NCI-H460 (cell line): ENCODE measurements around the gene RTN4. TPM values are rescaled to one million over a fixed set of nuclear protein-coding genes. Genes with fewer than 3 reads are reported as not detected.

Experiments
- DNase-seq: peaks from one replicate; pipeline ENCODE4 v3.0.0-alpha.2; 2016; ENCODE audit warnings: low read depth; ENCODE audit errors: extremely low read depth
- total RNA-seq: library from RNA; depleted of rRNA; stranded (reverse); fragments of >200 nt; shearing (Covaris generic); gene quantifications from 2 replicates; pipeline ENCODE4 v1.2.3, GENCODE V29; 2014

RTN4 gene
- total RNA-seq, 1 experiment from 2014 or later: 305 TPM

- DNase-seq: no peak
Measured at GRCh38 chr2:54975598-54976492, 74.4 kb downstream of the RTN4 start.

DNA sequence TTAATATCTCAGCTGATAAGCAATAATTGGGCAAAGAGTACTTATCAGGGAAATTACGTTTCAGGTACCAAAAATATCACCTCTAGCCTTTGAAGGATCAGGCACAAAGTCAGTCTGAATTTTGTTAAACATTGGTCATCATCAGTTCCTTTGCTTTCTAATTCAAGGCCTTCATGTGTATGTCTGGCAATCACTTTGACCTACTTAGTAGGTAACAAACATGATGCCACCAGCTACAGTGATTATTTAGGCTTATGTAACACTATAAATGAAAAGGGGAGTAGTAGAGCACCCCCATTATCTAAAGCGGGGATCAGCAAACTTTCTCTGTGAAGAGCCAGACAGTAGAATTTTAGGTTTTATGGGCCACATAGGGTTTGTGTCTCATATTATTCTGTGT is 75.1 kb downstream of the RTN4 start:
- no peak for DNase-seq

GRCh38 chr2:54969940-54970338 is 80.3 kb downstream of the RTN4 start:
- DNase-seq: no peak

GRCh38 chr2:54969295-54969939 is 80.8 kb downstream of the RTN4 start:
- no peak for DNase-seq

DNA sequence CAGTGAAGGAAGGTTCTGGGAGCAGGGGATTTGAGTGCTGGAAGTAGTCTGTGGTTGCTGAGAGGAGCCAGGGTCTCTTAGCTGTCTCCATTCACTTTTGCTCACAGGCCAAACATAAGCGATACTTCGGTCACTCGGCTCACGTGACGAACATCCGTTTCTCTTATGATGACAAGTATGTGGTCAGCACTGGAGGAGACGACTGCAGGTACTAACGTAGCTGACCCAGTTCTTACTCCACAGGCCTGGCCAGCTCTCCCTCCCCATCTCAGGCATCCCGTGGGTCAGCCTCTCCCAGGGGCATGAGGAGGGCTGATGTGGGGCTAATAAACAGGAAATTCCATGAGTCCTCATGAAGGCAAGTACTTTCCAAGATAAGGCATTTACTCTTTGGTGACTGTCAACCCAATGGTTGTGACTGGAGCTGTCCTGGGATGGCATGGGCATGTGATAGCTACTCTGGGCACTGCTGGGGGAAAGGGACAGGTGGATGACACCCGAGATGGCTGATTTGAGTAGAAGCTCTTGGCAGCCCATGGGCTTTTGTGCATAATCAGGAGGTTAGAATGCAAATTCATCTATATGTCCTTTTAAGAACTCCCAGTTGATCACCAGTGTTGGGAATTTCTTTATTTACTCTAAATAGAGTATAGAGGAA is 81.6 kb downstream of the RTN4 start:
- DNase-seq: no peak

DNA sequence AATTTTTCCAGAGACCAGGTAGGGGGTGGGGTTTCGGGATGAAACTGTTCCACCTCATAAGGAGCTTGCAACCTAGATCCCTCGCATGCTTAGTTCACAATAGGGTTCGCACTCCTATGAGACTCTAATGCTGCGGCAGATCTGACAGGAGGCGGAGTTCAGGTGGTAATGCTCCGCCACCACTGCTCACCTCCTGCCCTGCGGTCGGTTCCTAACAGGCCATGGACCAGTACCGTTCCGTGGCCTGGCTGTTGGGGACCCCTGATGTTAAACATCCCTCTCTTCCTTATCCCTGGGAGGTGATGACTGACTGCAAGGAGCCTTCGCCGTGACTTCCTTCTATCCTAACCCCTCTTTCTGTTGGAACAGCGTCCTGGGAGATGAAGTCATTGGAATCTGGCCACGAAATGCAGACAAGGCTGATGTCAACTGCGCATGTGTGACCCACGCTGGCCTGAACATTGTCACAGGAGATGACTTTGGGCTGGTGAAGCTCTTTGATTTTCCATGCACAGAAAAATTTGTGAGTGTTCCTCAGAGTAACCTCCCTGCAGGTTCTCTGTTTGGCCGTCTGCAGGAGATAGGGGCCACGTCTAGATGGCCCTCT is 82.4 kb downstream of the RTN4 start:
- no peak for DNase-seq

DNA sequence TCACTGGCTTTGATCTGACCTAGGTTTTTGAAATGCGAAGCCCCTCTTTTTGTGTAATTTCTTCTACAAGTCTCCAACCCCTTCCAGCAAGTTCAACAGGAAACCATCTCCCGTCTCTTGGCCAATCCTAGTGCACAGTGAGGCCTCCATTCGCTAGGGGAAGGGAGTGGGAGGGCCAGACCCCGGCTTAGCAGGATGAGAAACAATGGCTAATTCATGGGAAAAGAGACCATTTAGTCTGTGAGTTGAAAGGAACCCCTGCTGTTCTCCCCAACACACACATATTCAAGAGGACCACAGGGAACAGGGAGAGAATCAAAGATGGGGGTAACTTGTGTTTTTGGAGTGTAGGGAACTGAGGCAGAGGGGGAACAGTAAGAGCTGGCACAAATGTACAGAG is 83.0 kb downstream of the RTN4 start:
- no peak for DNase-seq

DNA sequence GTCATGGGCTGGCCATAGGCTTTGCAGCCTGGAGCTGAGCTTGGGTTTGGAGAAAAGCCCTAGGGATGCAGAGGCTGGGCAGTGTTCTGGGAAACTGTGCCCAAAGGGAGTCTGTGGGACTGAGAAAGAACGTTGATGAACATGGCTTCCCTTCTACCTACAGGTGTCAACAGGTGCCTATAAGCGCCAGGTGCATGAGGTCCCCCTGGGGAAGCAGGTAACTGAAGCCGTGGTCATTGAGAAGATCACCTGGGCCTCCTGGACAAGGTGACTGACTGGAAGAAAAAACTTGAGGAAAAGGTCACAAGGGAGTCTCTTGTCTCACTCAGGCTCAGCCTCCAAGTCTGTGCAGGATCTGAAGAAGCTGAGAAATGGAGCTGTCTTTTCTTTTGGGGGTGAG is 83.4 kb downstream of the RTN4 start:
- no peak for DNase-seq

DNA sequence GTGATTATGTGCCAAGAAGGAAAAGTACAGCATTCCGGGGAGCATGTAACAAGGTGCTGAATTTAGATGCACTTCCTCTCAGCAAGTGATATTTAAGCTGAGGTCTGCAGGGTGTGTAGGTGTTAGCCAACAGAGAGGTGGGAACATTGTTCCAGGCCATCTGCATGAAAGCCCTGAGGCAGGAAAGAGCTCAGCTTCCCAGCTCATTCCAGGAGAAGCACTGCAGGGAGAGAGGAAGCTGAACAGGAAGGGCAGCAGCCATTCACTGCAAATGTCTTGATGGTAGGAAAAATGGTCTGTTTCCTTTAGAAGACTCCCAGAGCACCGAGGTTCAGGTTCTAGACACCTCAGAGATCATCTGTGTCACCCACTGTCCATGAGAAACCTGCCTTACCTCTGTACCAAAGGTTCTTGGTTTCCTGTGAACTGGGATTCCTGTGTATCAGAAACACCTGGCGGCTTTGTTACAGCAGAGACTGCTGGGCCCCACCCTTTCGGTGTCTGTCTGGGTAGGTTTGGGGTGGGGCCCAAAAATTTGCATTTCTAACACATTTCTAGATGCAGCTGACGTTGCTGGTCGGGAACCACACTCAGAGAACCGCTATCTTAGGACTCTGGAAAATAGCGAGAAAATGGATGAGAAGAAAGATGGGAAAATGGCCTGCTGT is 84.0 kb downstream of the RTN4 start:
- DNase-seq: no peak

DNA sequence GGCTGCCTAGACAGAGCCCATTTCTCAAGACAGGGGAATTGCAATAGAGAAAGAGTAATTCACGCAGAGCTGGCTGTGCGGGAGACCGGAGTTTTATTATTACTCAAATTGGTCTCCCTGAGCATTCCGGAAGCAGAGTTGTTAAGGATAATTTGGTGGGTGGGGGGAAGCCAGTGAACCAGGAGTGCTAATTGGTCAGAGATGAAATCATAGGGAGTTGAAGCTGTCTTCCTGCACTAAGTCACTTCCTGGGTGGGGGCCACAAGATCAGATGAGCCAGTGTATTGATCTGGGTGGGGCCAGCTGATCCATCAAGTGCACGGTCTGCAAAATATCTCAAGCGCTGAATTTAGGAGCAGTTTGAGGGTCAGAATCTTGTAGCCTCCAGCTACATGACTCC is 84.8 kb downstream of the RTN4 start:
- no peak for DNase-seq

DNA sequence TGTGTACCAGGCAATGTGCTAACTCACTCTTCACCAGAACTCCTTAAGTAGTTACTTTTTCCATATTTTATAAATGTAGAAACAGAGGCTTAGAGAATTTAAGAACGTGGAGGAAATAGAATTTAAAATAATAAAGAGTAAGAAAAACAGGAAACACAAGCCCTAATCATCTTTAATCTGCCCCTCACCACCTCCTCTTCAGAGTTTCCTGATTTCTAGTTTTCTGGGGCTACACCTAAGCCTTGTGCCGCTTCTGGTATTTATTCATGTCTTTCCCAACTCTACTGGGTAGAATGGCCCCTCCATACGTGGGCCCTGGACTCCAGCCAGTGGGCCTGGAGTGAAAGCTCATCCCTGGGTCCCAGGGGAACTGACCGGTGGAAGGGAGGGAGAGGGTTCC is 85.4 kb downstream of the RTN4 start:
- DNase-seq: no peak

- no peak for DNase-seq
Measured at GRCh38 chr2:54964271-54964670, 86.0 kb downstream of the RTN4 start.

DNA sequence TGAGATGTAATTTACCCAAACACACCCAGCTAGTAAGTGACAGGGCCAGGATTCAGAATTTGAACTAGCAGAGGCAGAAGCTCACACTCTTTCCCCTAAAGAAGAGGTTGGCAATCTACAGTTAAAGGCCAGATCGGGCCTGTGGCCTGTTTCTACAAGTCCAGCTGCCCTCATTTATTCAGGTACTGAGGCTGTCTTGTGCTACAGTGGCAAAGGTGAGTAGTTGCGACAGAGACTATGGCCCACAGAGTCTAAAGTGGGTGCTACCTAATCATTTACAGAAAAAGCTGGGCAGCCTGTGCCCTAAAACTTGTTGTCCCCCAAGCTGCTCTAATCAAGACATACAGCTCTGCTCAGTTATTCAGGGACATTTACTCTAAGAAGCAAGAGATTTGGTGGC is 86.8 kb downstream of the RTN4 start:
- no peak for DNase-seq

DNA sequence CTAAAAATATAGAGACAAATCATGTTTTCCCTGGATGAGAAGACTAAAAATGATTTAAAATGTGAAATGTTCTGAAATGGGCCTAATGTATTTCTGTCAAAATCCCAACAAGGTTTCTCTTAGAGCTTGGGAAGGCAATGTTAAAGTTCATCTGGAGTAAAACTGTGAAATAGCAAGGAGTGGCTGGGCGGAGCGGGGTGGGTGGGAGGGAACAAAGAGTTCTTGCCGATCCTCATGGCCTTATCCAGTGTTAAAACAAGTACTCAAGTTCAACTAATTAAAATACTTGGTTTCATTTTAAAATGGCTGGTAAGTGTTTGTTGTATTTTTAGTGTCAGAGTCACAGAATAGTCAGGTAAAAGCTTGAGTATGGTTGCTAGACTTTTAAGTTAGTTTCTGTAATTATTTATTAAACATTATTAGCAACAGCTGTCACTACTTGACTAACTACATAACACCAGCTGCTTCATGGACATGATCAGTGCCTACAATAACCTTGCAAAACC is 87.3 kb downstream of the RTN4 start:
- no peak for DNase-seq

DNA sequence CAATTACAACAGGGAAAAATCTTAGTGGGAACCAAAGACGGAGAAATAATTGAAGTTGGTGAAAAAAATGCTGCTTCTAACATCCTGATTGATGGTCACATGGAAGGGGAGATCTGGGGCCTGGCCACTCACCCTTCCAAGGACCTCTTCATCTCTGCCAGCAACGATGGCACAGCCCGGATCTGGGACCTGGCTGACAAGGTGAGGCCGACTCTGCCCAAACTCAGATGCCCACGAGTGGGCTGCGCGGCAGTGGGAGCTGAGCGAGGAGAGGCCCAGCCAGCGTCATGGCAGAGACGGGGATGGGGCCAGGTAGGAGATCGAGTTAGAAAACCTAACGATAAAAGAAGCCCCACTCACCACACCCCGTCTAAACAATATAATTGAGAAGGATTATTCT is 87.7 kb downstream of the RTN4 start:
- no peak for DNase-seq

GRCh38 chr2:54960164-54960563 is 90.1 kb downstream of the RTN4 start:
- no peak for DNase-seq

- DNase-seq: no peak
Measured at GRCh38 chr2:54958717-54959371, 91.4 kb downstream of the RTN4 start.

- no peak for DNase-seq
Measured at GRCh38 chr2:54957321-54957999, 92.8 kb downstream of the RTN4 start.

GRCh38 chr2:54956111-54956627 is 94.1 kb downstream of the RTN4 start:
- peak; percentile 14 for DNase-seq
